ENCODE measurements around the gene DEGS2.

DEGS2 gene

DNA sequence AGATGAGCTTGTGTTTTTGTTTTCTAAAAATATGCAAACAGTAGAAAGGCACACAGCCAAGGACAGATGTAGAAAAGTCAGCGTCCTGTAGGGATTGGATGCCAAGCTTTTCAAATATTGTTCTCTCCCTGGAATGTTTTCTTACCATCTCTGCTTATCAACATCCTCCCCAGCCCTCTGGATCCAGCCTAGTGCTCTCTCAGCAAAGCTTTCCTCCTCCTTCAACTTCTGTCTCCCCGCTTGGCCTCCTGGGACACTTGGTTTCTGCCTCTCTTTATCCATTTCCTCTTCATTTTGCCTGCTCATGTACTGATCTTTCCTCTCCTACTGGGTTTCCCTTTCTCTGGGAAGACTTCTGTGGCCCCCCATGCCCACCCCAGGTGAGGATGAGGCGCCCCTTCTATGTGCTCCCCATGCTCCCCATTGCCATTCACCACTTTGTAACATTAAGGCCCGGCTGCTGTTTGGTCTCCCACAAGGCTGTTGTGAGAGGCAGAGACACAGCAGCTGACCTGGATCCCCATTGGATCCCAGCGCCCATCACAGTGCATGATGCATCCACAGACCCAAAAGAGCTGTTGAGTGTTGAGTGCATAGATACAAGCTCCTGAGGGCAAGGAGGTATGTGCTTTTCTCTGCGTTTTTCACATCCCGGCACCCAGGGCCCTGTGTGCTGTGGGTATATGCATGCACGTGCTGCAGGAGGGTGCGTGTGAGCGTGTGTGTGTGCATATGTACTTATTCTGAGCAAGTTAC, 56.0 kb downstream of the DEGS2 start:
- no peak overlapping the region for H3K4me3 ChIP-seq (ENCODE audit: low read depth, low read length)
- TF ChIP-seq POLR2A (IDR thresholded peaks at IDR 0.05; ENCODE audit: extremely low read depth, insufficient read length) (no peak), MYC (IDR thresholded peaks at IDR 0.05; ENCODE audit: low read depth, low read length) (no peak), CTCF (IDR thresholded peaks at IDR 0.05; ENCODE audit: low read depth, low read length) (no peak)
- TF ChIP-seq, protein P1, sequence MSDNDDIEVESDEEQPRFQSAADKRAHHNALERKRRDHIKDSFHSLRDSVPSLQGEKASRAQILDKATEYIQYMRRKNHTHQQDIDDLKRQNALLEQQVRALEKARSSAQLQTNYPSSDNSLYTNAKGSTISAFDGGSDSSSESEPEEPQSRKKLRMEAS (IDR thresholded peaks at IDR 0.05; ENCODE audit: low read depth, low read length), result no peak
- no peak for DNase-seq (ENCODE audit: low read depth)

DNA sequence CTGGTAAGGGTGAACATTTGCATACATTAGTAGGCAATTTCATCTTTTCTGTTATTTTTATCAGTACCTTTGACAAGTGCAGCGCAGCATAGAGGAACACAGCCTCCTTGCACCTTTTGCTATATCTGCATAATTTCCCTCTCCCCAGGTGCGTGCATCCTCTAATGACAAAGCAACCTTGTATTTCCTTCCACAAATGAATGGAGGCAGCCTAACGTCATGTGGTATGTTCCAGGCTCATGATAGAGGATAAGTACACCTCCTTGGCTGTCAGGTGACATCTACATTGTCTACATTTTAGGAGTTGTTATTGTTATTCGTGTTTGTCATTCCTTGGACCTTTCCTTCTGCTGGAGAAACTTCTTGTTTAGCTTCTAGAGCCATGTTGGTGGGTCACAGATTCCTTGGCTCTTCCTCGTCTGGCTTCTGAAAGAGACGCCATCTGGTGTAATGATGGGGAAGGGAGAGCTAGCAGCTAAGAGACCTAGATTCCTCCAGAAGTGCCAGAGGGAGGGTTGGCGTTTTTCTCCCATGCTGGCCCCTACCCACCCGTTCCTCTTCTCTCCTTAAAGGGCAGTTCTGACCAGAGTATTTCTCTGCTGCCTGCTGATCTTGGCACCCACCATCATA, 57.2 kb downstream of the DEGS2 start:
- TF ChIP-seq MYC (IDR thresholded peaks at IDR 0.05; ENCODE audit: low read depth, low read length), result no peak
- TF ChIP-seq POLR2A (IDR thresholded peaks at IDR 0.05; ENCODE audit: extremely low read depth, insufficient read length), result no peak
- TF ChIP-seq CTCF (IDR thresholded peaks at IDR 0.05; ENCODE audit: low read depth, low read length), result no peak
- TF ChIP-seq, protein P1 (IDR thresholded peaks at IDR 0.05; ENCODE audit: low read depth, low read length), result no peak
- no peak for DNase-seq (ENCODE audit: low read depth)
- H3K4me3 ChIP-seq (ENCODE audit: low read depth, low read length), result no peak overlapping the region

DNA sequence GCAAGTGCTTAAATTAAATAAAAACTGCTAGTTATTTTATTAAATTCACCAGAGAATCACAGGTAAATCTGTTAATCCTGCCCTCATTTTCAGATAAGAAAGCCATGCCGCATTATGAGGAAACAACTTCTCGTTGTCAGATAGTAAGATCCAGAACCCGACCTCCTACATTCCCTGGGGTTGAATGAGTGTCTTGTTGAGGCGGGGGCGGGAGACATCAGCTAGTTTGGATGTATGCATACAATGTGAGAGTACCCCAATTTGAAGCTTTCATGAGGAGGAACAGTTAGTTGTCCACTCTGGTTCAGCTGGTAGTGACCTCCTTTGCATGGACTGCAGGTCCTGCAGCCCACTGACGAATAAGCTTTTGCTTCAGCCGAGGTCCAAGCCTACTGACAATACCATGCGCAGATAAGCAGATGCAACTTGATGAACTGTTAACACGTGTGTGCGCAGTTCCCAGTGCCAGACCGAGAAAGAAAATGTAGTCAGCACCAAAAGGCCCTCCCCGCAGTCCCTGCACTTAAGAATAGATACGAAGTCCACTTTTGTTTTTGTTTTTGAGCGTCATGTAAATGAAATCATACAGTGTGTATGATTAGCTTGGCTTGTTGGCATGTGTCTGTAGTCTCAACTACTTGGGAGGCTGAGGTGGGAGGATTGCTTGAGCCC, 59.3 kb downstream of the DEGS2 start:
- no peak for DNase-seq (ENCODE audit: low read depth)
- TF ChIP-seq MYC (IDR thresholded peaks at IDR 0.05; ENCODE audit: low read depth, low read length) (no peak), CTCF (IDR thresholded peaks at IDR 0.05; ENCODE audit: low read depth, low read length) (no peak)
- no peak overlapping the region for H3K4me3 ChIP-seq (ENCODE audit: low read depth, low read length)

GRCh38 chr14:100098171-100098570, 61.3 kb downstream of the DEGS2 start:
- TF ChIP-seq, protein P1 (IDR thresholded peaks at IDR 0.05; ENCODE audit: low read depth, low read length), result no peak
- TF ChIP-seq MYC (IDR thresholded peaks at IDR 0.05; ENCODE audit: low read depth, low read length), result no peak
- TF ChIP-seq CTCF (IDR thresholded peaks at IDR 0.05; ENCODE audit: low read depth, low read length), result no peak
- no peak for TF ChIP-seq POLR2A (IDR thresholded peaks at IDR 0.05; ENCODE audit: extremely low read depth, insufficient read length)
- no peak overlapping the region for H3K4me3 ChIP-seq (ENCODE audit: low read depth, low read length)
- DNase-seq (ENCODE audit: low read depth), result no peak

- no peak for DNase-seq (ENCODE audit: low read depth)
- TF ChIP-seq, protein P1 (IDR thresholded peaks at IDR 0.05; ENCODE audit: low read depth, low read length), result no peak
- no peak for TF ChIP-seq POLR2A (IDR thresholded peaks at IDR 0.05; ENCODE audit: extremely low read depth, insufficient read length)
- TF ChIP-seq CTCF (IDR thresholded peaks at IDR 0.05; ENCODE audit: low read depth, low read length), result no peak
- no peak for TF ChIP-seq MYC (IDR thresholded peaks at IDR 0.05; ENCODE audit: low read depth, low read length)
- H3K4me3 ChIP-seq (ENCODE audit: low read depth, low read length), result no peak overlapping the region
Measured at GRCh38 chr14:100096656-100097055, 62.8 kb downstream of the DEGS2 start.
